HUES6 (cell line): ENCODE data around the gene TM7SF3.

ENCODE experiments used
- H3K27ac ChIP-seq: 2 replicates; pipeline ENCODE4 v1.7.0; 2013; ENCODE audit warnings: low read depth, mild to moderate bottlenecking, low read length, inconsistent platforms
- H3K27me3 ChIP-seq: 2 replicates; pipeline ENCODE4 v1.6.1; 2013; ENCODE audit warnings: low read length; ENCODE audit not compliant: control insufficient read depth, insufficient read depth
- H3K36me3 ChIP-seq: 2 replicates; pipeline ENCODE4 v1.6.1; 2013; ENCODE audit warnings: low read length; ENCODE audit not compliant: control insufficient read depth, insufficient read depth
- H3K4me1 ChIP-seq: 2 replicates; pipeline ENCODE4 v1.6.1; 2013; ENCODE audit warnings: low read length; ENCODE audit not compliant: control insufficient read depth, insufficient read depth
- H3K4me3 ChIP-seq: 2 replicates; pipeline ENCODE4 v1.5.1; 2013; ENCODE audit warnings: low read depth, low read length
- H3K9ac ChIP-seq: one replicate; pipeline ENCODE4 v1.6.1; 2013; ENCODE audit warnings: mild to moderate bottlenecking, low read length
- H3K9me3 ChIP-seq: 2 replicates; pipeline ENCODE4 v1.6.1; 2013; ENCODE audit warnings: low read depth, low read length; ENCODE audit not compliant: control insufficient read depth, insufficient read depth

Gene TM7SF3

DNA sequence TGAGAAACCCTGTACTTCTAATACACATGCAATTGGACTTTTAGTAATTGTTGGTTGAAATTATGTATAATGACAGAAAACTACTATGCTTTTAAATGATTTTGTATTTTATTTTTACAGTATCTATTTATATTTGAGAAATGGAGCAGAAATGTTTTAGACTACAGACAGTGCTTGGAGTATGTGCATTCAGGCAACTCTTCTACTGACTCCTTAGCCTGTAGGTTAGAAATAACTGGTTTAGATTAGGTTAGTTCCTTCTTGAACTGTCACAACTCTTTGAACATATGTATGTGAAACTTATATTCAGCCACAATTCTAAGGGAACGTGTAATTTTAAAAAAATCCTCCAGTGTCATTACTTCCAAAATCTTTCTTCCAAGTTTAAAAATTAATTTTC lies 74.2 kb downstream of the TM7SF3 start:
- no peak overlapping the region for H3K27ac ChIP-seq
- peaks cover under 1% of the 10 kb centered on the region; the same call in 1 of the 2 replicates for H3K36me3 ChIP-seq
- peak overlapping the region; percentile 92; the same call in 1 of the 2 replicates for H3K4me3 ChIP-seq
- peaks cover 4% of the 10 kb centered on the region; the same call in 1 of the 2 replicates for H3K4me1 ChIP-seq
- H3K27me3 ChIP-seq, result no peaks in the 10 kb centered on the region
- H3K9me3 ChIP-seq, result no peaks in the 10 kb centered on the region
- no peak overlapping the region for H3K9ac ChIP-seq

DNA sequence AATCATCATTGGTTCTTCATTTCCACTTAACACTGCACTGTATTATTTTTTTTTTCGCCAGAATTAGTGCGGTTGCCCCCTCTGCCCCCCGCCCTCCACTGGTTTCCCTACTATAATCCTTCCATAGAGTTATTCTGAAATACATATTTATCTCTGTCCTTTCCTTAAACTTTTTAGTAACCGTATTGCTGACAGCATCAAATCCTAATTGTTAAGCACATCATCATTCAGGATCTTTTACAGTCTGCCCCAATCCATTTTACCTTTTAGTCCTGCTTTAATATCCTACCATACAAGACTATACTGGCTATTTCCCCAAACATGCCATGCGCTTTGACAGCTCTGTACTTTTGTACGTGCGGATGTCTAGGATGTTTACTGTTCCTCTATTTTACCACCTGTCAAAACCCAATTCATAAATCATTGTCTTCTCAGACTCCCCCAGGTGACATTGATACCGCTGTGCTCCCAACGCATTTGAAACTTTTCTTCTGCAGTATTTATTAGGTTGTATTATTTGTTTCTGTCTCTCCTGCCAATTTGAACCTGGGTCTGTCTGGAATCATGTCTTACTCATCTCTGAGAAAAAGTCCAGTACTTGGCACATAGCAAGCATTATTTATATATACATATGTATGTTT lies 74.9 kb downstream of the TM7SF3 start:
- Histone ChIP-seq H3K36me3 (peaks cover 6% of the 10 kb centered on the region; the same call in 1 of the 2 replicates), H3K4me1 (peaks cover 4% of the 10 kb centered on the region; the same call in 1 of the 2 replicates), H3K9me3 (no peaks in the 10 kb centered on the region), H3K9ac (peak overlapping the region; percentile 98), H3K27ac (no peak overlapping the region), H3K4me3 (peak overlapping the region; percentile 92), H3K27me3 (no peaks in the 10 kb centered on the region)

DNA sequence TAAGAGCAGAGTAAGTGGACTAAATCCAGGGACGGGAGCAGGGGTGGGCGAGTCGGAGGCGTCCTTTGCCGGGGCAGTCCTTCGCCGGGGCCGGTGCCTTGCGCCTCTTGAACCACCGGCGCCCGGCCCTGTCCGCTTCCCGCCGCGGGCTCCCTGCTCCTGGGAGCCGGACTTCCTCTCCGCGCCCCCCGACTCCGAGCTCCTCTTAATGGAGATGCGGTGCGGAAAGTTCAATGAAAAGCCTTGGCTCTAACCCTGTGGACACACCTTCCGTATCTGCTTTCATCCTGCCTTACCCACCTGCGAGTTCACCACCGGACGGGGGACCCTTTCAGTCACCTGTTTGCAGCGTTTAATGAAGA lies 75.5 kb downstream of the TM7SF3 start:
- peaks cover 6% of the 10 kb centered on the region; the same call in 1 of the 2 replicates for H3K36me3 ChIP-seq
- H3K27me3 ChIP-seq, result no peaks in the 10 kb centered on the region
- H3K9me3 ChIP-seq, result no peaks in the 10 kb centered on the region
- H3K4me3 ChIP-seq, result peak overlapping the region; percentile 92
- H3K9ac ChIP-seq, result peak overlapping the region; percentile 98
- H3K4me1 ChIP-seq, result peaks cover 4% of the 10 kb centered on the region; the same call in 1 of the 2 replicates
- H3K27ac ChIP-seq, result peak overlapping the region; percentile 84

DNA sequence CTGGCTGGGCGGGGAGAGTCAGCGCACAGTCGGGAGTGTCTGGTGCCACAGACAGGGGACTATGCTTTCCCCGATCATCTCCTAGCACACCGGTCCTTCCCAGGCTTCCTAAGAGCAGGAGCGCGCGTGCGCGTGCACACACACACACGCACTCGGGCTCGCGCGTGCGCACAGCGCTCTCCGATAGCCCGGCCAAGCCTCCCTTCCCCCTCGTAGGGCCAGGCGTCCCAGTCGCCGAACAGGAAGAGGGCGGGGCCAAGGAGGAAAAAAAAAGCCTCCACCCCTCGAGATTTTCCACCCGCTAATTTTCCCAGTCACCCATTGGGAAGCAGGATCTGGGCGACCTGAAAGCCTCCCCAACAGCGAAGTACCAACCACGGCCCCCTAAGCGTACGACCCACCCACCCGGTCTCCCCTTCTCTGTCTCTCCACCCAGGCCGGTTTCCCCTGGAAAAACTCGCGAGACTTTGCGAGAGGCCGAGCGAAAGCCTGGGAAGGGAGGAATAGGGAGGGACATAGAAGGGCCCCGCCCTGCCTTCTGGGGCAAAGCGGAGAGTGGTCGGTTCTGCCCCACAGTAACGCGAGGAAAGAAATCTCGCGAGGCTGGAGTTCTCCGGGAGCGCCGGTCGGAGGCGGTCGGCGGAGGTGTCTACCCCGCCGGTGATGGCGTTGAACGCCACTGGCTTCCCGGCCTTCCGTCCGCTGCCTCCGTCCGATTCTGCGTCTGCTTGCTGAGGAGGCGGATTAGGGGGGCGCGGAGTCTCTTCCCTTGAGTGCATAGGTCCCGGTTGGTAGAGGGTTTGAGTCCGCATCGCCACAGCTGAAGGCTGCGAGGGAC lies 76.1 kb downstream of the TM7SF3 start, which contains the start of the genes FGFR1OP2 and INTS13:
TSS of gene FGFR1OP2 (plus strand) at position 608 of the 838 bp plus-strand sequence. CDS start 15,689 bp downstream, outside the sequence.
TSS of gene INTS13 (minus strand) at position 119 of the 838 bp plus-strand sequence. CDS start 1,178 bp downstream, outside the sequence.
- Histone ChIP-seq H3K9me3 (no peaks in the 10 kb centered on the region), H3K27me3 (no peaks in the 10 kb centered on the region), H3K36me3 (peaks cover 11% of the 10 kb centered on the region; the same call in 1 of the 2 replicates), H3K27ac (peak within 1 kb of the TSS; percentile 84), H3K9ac (peak within 1 kb of the TSS; percentile 98), H3K4me1 (peaks cover 4% of the 10 kb centered on the region; the same call in 1 of the 2 replicates), H3K4me3 (peak within 1 kb of the TSS; percentile 92)

DNA sequence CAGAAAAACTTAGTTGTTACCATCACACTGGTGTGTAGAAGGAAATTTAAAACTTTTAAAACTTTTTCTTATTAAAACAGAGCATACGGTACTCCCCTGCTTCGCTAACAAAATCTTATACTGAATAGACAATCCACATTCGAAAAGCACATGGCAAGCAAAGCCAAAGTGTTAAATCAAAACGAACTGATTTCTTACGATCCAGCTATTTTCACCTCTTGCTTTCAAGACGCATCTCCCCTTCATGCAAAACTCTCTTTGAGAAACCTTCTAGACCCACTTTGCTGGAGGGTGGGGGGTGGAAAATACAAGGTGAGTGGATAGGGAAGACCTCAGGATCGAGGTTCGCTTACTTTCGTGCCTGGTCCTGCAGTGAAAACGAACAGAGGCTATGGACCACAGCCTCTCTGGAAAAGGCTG lies 76.7 kb downstream of the TM7SF3 start:
- Histone ChIP-seq H3K27me3 (no peaks in the 10 kb centered on the region), H3K4me3 (peak overlapping the region; percentile 92), H3K36me3 (peaks cover 13% of the 10 kb centered on the region), H3K9ac (peak overlapping the region; percentile 98), H3K4me1 (peaks cover 4% of the 10 kb centered on the region; the same call in 1 of the 2 replicates), H3K9me3 (no peaks in the 10 kb centered on the region), H3K27ac (peak overlapping the region; percentile 84)

DNA sequence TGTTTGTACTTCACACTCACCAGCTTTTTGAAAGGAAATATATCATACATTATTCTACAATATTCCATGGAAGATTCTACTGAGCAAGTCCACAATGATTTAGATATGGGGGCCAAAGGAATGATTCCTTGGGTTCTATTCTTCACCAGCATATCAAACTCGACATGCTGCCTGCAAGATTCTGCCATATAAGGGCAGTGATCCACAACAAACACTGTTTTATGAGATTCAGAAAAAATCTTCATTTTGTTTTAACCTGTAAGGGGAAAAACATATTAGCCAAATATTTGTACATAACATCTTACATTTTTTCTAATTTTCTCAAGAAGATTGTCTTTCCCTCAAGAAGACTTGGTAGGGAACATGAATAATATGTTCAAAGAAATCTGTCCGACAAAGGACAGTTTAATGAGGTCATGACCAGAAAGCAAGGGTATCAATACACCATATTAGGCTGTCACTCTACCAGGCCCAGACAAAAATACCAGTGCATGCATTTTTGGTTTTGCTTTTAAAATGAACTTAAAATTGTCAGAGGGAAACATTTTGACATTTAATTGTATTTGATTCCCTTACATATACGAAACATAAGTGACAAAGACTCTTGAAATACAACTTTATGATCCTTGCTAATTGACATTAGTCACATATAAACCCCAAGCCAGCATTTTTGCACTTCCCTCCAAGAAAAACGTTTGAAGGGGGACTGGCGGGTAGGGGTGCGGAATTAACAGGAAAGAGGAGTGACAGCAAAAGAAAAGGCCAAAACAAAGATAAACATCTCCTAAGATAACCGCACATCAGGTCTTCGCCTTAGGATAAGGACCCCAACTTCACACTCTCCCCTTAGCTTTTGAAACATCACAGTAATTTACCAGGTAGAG lies 77.4 kb downstream of the TM7SF3 start:
- Histone ChIP-seq H3K4me3 (peak overlapping the region; percentile 92), H3K27ac (no peak overlapping the region), H3K27me3 (no peaks in the 10 kb centered on the region), H3K9me3 (no peaks in the 10 kb centered on the region), H3K9ac (peak overlapping the region; percentile 98), H3K36me3 (peaks cover 17% of the 10 kb centered on the region), H3K4me1 (peaks cover 4% of the 10 kb centered on the region; the same call in 1 of the 2 replicates)

DNA sequence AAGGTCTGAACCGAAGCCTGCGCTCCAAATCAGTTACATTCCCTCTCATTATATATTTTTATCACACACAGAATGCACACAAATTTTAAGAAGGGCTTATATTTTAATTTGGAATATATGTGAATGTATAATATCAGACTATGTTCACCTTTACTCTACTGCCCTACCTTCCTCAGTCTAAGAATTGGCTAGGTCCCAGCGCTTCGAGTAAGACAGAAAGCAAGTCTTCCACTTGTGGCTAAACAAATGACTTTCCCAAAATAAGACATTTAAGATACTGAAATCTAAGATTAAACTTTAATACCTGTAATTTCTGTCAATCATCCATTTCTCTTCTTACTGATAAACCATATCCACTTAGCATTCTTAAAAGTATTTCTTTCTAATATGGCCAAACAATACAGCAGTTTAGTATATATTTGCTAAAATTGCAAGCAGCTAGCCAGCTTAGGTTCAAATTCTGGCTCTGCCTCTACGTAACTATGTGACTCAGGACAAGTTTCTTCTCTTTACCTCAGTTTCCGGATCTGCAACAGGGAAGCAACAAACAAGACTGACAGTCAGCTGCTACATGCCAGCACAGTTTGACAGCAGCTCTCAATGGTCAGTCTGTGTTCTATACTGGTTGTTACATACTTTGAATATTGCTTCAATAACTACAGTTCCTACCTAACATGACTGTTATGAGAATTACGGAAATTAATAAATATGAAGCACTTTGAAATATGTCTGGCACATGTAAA lies 78.4 kb downstream of the TM7SF3 start:
- peaks cover 4% of the 10 kb centered on the region; the same call in 1 of the 2 replicates for H3K4me1 ChIP-seq
- peaks cover 19% of the 10 kb centered on the region for H3K36me3 ChIP-seq
- no peak overlapping the region for H3K27ac ChIP-seq
- no peak overlapping the region for H3K9ac ChIP-seq
- H3K27me3 ChIP-seq, result no peaks in the 10 kb centered on the region
- no peaks in the 10 kb centered on the region for H3K9me3 ChIP-seq
- no peak overlapping the region; the same call in 1 of the 2 replicates for H3K4me3 ChIP-seq

DNA sequence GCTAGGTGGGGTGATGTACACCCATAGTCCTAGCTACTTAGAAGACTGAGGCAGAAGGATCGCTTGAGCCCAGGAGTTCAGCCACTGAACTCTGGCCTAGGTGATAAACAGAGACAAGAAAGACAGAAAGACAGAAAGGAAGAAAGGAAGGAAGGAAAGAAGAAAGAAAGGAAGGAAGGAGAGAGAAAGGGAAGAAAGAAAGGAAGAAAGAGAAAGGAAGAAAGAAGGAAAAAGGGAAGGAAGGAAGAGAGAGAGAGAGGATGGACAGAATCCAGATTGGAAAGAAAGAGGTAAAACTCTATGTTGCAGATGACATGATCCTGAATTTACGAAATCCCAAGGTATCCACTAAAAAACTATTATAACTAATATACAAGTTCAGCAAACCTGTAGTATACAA lies 84.6 kb downstream of the TM7SF3 start:
- Histone ChIP-seq H3K27me3 (no peaks in the 10 kb centered on the region), H3K36me3 (peaks cover 58% of the 10 kb centered on the region), H3K9ac (no peak overlapping the region), H3K4me3 (no peak overlapping the region), H3K4me1 (no peaks in the 10 kb centered on the region), H3K27ac (no peak overlapping the region), H3K9me3 (no peaks in the 10 kb centered on the region)

DNA sequence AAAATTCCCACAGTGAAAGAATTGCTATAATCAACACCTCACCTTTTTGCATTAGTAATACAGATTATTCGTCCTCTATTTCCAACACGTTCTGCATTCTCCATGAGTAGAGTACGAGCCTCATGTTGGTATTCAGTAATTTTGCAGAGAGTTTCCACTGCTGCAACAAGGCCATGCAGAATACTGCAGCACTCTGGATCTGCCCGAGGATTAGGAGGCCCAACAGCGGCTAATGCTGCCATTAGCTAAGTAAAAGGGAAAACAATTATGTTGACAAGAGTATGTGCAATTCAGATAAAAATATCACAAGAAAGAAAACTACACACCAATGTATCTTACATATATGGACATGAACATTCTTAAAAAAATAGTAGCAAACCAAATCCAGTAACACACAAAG lies 85.5 kb downstream of the TM7SF3 start:
- H3K9ac ChIP-seq, result no peak overlapping the region
- H3K4me1 ChIP-seq, result no peaks in the 10 kb centered on the region
- peaks cover 66% of the 10 kb centered on the region for H3K36me3 ChIP-seq
- no peak overlapping the region for H3K4me3 ChIP-seq
- no peaks in the 10 kb centered on the region for H3K27me3 ChIP-seq
- no peak overlapping the region for H3K27ac ChIP-seq
- no peaks in the 10 kb centered on the region for H3K9me3 ChIP-seq
